ENCODE data around the gene CDK5RAP1.
"Not testable (repeated sequence)": the region's sequence is repeated elsewhere in the genome, so short reads cannot be mapped to it uniquely, and the experiment has no call there.

CDK5RAP1 gene

DNA sequence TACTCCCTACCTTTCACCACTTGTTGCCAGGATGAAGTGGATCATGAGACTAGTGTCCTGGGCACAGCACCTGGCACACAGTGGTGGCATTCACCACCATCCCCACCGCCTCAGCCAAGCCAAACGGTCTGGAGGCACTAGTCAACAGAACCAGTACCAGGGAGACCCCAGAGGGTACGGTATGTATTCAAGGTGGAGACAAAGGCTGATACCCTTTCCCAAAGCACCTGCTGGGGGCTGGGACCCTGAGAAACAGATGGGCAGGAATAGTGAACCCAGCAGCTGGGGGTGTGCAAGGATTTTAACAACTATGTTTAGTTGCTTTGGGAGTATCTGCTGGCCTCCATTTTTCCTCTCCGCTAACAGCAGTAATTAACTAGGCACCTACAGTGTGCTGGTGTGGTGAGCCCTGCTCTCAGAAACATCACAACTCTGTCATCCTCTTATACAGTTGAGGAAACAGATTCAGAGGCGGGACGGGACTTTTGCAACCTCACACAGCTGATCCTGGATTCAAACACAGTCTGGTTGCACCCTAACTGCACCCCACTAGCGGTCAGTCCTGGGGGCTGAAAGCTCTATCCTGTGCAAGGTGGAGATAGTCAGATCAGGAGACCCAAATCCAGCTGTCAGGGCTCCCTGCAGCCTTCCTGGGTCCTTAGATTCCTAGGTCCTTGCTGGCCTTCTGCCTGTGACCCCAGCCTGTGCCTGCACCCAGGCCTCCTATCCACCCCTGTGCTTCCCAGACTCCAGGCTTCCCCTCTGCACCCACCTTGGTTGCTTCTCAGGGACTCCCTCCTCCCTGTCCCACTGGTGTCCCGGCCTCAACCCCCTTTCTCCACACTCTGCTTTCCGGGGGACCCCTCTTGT is 41.1 kb upstream of the CDK5RAP1 start:
- Histone ChIP-seq H2AK5ac (ENCODE audit: low read length, severe bottlenecking) (no peak overlapping the region), H3K18ac (ENCODE audit: low read depth in 1 of 2, low read length in 2 of 2) (peak overlapping the region in 1 of 2 experiments; percentile 75), H2BK12ac (ENCODE audit: low read length in 2 of 2) (peak overlapping the region in 1 of 2 experiments; percentile 45), H3K27me3 (ENCODE audit: control insufficient read depth in 1 of 2, insufficient read depth in 1 of 2, low read length in 2 of 2) (no peaks in the 10 kb centered on the region), H4K91ac (ENCODE audit: low read length) (no peak overlapping the region), H3K14ac (ENCODE audit: low read length in 2 of 2) (peak overlapping the region in 1 of 2 experiments; percentile 90), H2BK15ac (ENCODE audit: low read depth, poor library complexity, severe bottlenecking) (no peak overlapping the region), H3K9me3 (ENCODE audit: control insufficient read depth, low read length) (no peaks in the 10 kb centered on the region), H2BK5ac (ENCODE audit: low read depth, low read length, poor library complexity, severe bottlenecking) (no peak overlapping the region), H3K4ac (ENCODE audit: low read depth in 1 of 2, low read length in 2 of 2) (peak overlapping the region in 1 of 2 experiments; percentile 73), H2BK120ac (ENCODE audit: low read depth, low read length) (no peak overlapping the region), H3K27ac (ENCODE audit: low read length, poor library complexity, severe bottlenecking) (no peak overlapping the region), H3K9ac (ENCODE audit: low read length) (peak overlapping the region; percentile 85), H3K4me1 (ENCODE audit: control insufficient read depth, insufficient read depth, low read depth, low read length) (peaks cover 20% of the 10 kb centered on the region), H4K8ac (ENCODE audit: low read length) (no peak overlapping the region), H3K36me3 (ENCODE audit: control insufficient read depth in 1 of 2, insufficient read depth in 2 of 2, low read depth in 1 of 2, low read length in 2 of 2) (peaks cover 0 to 11% of the 10 kb centered on the region in 2 experiments), H3K4me2 (ENCODE audit: low read length, poor library complexity, severe bottlenecking) (peak overlapping the region; percentile 88), H3K23ac (ENCODE audit: low read length in 2 of 2) (peak overlapping the region in 1 of 2 experiments; percentile 23), H2AFZ (ENCODE audit: low read depth, low read length) (no peak overlapping the region), H3K79me1 (replicated peaks; ENCODE audit: low read length, poor library complexity, severe bottlenecking) (no peaks in the 10 kb centered on the region), H3K4me3 (ENCODE audit: insufficient read depth in 1 of 2, low read depth in 1 of 2, low read length in 2 of 2) (peak overlapping the region in 1 of 2 experiments; percentile 88)
- WGBS = 94% methylated on average over 9 of the region's 9 CpGs
- DNase-seq = no peak

GRCh38 chr20:33441142-33441955 is 40.0 kb upstream of the CDK5RAP1 start:
- DNase-seq = no peak
- WGBS = 89% methylated on average over 7 of the region's 7 CpGs
- Histone ChIP-seq H2BK12ac (ENCODE audit: low read length in 2 of 2) (no peak overlapping the region), H2BK15ac (ENCODE audit: low read depth, poor library complexity, severe bottlenecking) (no peak overlapping the region), H4K91ac (ENCODE audit: low read length) (no peak overlapping the region), H2BK5ac (ENCODE audit: low read depth, low read length, poor library complexity, severe bottlenecking) (no peak overlapping the region), H3K23ac (ENCODE audit: low read length in 2 of 2) (no peak overlapping the region), H2AK5ac (ENCODE audit: low read length, severe bottlenecking) (no peak overlapping the region), H3K4ac (ENCODE audit: low read depth in 1 of 2, low read length in 2 of 2) (no peak overlapping the region), H3K4me1 (ENCODE audit: control insufficient read depth, insufficient read depth, low read depth, low read length) (peaks cover 20% of the 10 kb centered on the region), H3K4me2 (ENCODE audit: low read length, poor library complexity, severe bottlenecking) (no peak overlapping the region), H3K9ac (ENCODE audit: low read length) (no peak overlapping the region), H3K27me3 (ENCODE audit: control insufficient read depth in 1 of 2, insufficient read depth in 1 of 2, low read length in 2 of 2) (no peaks in the 10 kb centered on the region), H3K18ac (ENCODE audit: low read depth in 1 of 2, low read length in 2 of 2) (no peak overlapping the region), H4K8ac (ENCODE audit: low read length) (no peak overlapping the region), H3K4me3 (ENCODE audit: insufficient read depth in 1 of 2, low read depth in 1 of 2, low read length in 2 of 2) (no peak overlapping the region), H3K36me3 (ENCODE audit: control insufficient read depth in 1 of 2, insufficient read depth in 2 of 2, low read depth in 1 of 2, low read length in 2 of 2) (peaks cover 0 to 11% of the 10 kb centered on the region in 2 experiments), H2BK120ac (ENCODE audit: low read depth, low read length) (no peak overlapping the region), H3K14ac (ENCODE audit: low read length in 2 of 2) (no peak overlapping the region), H2AFZ (ENCODE audit: low read depth, low read length) (no peak overlapping the region), H3K9me3 (ENCODE audit: control insufficient read depth, low read length) (no peaks in the 10 kb centered on the region), H3K27ac (ENCODE audit: low read length, poor library complexity, severe bottlenecking) (no peak overlapping the region), H3K79me1 (replicated peaks; ENCODE audit: low read length, poor library complexity, severe bottlenecking) (no peaks in the 10 kb centered on the region)

GRCh38 chr20:33440562-33440961 is 39.2 kb upstream of the CDK5RAP1 start:
- H3K4ac ChIP-seq (ENCODE audit: low read depth in 1 of 2, low read length in 2 of 2); H3K79me1 ChIP-seq (replicated peaks; ENCODE audit: low read length, poor library complexity, severe bottlenecking); H4K91ac ChIP-seq (ENCODE audit: low read length); H3K9me3 ChIP-seq (ENCODE audit: control insufficient read depth, low read length); H3K4me2 ChIP-seq (ENCODE audit: low read length, poor library complexity, severe bottlenecking); DNase-seq; H4K8ac ChIP-seq (ENCODE audit: low read length); H3K18ac ChIP-seq (ENCODE audit: low read depth in 1 of 2, low read length in 2 of 2); H3K4me3 ChIP-seq (ENCODE audit: insufficient read depth in 1 of 2, low read depth in 1 of 2, low read length in 2 of 2); H2AK5ac ChIP-seq (ENCODE audit: low read length, severe bottlenecking); H2BK120ac ChIP-seq (ENCODE audit: low read depth, low read length); H3K14ac ChIP-seq (ENCODE audit: low read length in 2 of 2); H3K23ac ChIP-seq (ENCODE audit: low read length in 2 of 2); H3K27ac ChIP-seq (ENCODE audit: low read length, poor library complexity, severe bottlenecking); H2BK12ac ChIP-seq (ENCODE audit: low read length in 2 of 2); H3K27me3 ChIP-seq (ENCODE audit: control insufficient read depth in 1 of 2, insufficient read depth in 1 of 2, low read length in 2 of 2); H2BK5ac ChIP-seq (ENCODE audit: low read depth, low read length, poor library complexity, severe bottlenecking); H2AFZ ChIP-seq (ENCODE audit: low read depth, low read length); H3K9ac ChIP-seq (ENCODE audit: low read length); H2BK15ac ChIP-seq (ENCODE audit: low read depth, poor library complexity, severe bottlenecking): not testable (repeated sequence)
- H3K4me1 ChIP-seq (ENCODE audit: control insufficient read depth, insufficient read depth, low read depth, low read length) = peaks cover 20% of the 10 kb centered on the region
- 98% methylated on average over 7 of the region's 7 CpGs for WGBS
- peaks cover 0 to 12% of the 10 kb centered on the region in 2 experiments for H3K36me3 ChIP-seq (ENCODE audit: control insufficient read depth in 1 of 2, insufficient read depth in 2 of 2, low read depth in 1 of 2, low read length in 2 of 2)

GRCh38 chr20:33438481-33438880 is 37.2 kb upstream of the CDK5RAP1 start:
- Histone ChIP-seq H3K27ac (ENCODE audit: low read length, poor library complexity, severe bottlenecking) (no peak overlapping the region), H3K4me2 (ENCODE audit: low read length, poor library complexity, severe bottlenecking) (no peak overlapping the region), H2BK15ac (ENCODE audit: low read depth, poor library complexity, severe bottlenecking) (peak overlapping the region; percentile 80), H4K91ac (ENCODE audit: low read length) (no peak overlapping the region), H3K18ac (ENCODE audit: low read depth in 1 of 2, low read length in 2 of 2) (no peak overlapping the region), H2BK12ac (ENCODE audit: low read length in 2 of 2) (no peak overlapping the region), H2BK5ac (ENCODE audit: low read depth, low read length, poor library complexity, severe bottlenecking) (no peak overlapping the region), H3K23ac (ENCODE audit: low read length in 2 of 2) (peak overlapping the region in 1 of 2 experiments; percentile 41), H2BK120ac (ENCODE audit: low read depth, low read length) (no peak overlapping the region), H3K79me1 (replicated peaks; ENCODE audit: low read length, poor library complexity, severe bottlenecking) (no peaks in the 10 kb centered on the region), H2AFZ (ENCODE audit: low read depth, low read length) (no peak overlapping the region), H3K36me3 (ENCODE audit: control insufficient read depth in 1 of 2, insufficient read depth in 2 of 2, low read depth in 1 of 2, low read length in 2 of 2) (peaks cover 0 to 16% of the 10 kb centered on the region in 2 experiments), H3K14ac (ENCODE audit: low read length in 2 of 2) (no peak overlapping the region), H3K9me3 (ENCODE audit: control insufficient read depth, low read length) (no peaks in the 10 kb centered on the region), H4K8ac (ENCODE audit: low read length) (peak overlapping the region; percentile 55), H2AK5ac (ENCODE audit: low read length, severe bottlenecking) (peak overlapping the region; percentile 13), H3K4me3 (ENCODE audit: insufficient read depth in 1 of 2, low read depth in 1 of 2, low read length in 2 of 2) (no peak overlapping the region), H3K9ac (ENCODE audit: low read length) (no peak overlapping the region), H3K4me1 (ENCODE audit: control insufficient read depth, insufficient read depth, low read depth, low read length) (peaks cover 14% of the 10 kb centered on the region), H3K27me3 (ENCODE audit: control insufficient read depth in 1 of 2, insufficient read depth in 1 of 2, low read length in 2 of 2) (no peaks in the 10 kb centered on the region), H3K4ac (ENCODE audit: low read depth in 1 of 2, low read length in 2 of 2) (peak overlapping the region in 1 of 2 experiments; percentile 80)
- no peak for DNase-seq
- 82% methylated on average over 2 of the region's 2 CpGs for WGBS
